AG08396 (cell line): ENCODE data around the gene C10orf105.

Experiments used
- DNase-seq: peaks from one replicate; pipeline ENCODE4 v3.0.0; 2012; ENCODE audit warnings: low spot score, mixed read lengths

Gene C10orf105

DNA sequence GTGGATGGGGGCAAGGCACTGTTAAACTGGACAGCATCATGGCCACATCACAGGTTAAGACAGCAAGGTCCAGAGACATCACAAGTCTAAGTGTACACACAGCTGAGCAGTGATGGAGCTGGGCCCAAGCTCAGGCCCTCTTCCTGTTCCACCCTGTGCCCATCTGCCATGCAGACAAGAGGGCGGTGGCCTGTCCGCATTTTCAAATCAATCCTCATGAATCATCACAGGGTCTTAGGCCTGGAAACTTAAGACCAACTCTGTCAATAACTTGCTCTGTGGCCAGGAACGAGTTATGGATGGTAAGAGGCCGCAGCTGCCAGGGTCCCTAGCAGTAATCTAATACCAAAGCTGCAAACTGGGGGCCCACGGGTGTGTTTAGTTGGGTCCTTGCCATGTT lies 3.2 kb downstream of the C10orf105 start:
- DNase-seq = no peak

DNA sequence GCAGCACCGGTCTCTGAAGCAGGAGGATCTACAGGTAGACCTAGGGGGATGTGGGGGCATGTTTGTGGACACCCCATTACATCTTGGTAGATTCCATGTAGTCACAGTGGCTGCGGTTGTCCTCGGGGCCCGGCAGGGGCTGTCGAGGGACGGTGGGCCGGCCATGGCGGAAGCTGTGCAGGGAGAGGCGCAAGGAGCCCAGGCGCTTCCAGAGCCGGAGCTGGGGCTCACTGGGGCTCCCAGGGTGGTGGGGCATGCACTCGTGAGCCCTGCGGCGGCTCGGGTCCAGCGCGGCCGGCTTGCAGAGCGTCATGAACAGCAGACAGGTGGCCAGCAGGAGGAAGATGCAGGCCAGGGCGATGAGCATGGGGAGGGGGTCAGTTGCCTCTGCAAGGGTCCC lies 3.7 kb downstream of the C10orf105 start:
- DNase-seq = no peak

DNA sequence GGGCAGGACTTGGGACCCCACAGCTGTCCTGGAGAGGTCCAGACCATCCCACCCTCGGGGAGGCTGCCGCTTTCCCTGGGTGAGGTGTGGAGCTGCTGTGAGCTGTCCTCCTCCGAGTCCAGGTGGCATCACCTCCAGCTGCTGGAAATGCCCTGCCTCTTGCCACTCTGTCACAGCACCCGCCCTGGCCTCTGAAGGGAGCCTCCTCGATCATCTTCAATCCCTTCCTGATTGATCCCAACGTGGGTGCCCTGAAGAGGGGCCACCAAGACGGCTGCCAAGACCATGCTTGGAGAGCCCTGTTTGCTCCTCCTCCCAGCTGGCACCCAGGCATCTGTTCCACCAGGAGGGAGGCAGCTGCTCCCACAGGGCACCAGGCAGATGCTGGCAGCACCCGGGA lies 4.6 kb downstream of the C10orf105 start:
- no peak for DNase-seq

DNA sequence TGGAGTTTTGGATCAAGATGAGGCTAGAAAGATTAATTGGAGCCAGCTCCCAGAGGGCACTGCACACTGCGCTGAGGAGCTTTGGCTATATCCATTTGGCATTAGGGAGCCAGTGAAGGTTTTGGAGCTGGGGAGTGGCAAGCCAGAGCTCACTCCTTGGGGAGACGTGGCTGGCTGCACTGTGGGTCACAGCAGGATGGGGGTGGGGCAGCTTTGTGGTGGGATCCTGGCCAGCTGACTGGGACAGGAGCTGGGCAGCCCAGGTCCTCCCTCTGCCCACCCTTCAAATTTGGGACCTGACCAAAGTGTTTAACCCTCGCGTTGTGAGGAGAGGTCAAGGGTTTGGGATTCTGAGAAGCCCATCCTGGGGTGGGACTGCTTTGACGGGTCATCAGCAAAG lies 5.0 kb downstream of the C10orf105 start:
- DNase-seq = no peak

DNA sequence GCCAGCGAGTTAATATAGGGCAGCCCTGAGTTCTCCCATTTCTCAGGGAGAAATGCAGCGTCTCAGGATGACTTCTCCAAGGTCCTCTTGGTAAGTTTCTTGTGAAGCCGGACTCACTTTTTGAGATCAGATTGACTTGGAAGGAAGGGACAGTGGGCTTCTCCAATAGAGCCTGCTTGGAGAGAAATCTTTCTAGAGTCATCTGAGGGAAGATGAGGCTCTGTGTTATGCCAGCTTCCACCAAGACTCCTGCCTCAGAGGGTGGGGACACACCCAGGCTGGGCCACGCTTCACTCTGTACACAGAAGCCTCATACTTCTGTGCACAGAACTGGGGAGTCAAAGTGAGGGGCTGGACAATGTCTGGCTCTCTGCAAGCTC lies 5.6 kb downstream of the C10orf105 start:
- DNase-seq = no peak

DNA sequence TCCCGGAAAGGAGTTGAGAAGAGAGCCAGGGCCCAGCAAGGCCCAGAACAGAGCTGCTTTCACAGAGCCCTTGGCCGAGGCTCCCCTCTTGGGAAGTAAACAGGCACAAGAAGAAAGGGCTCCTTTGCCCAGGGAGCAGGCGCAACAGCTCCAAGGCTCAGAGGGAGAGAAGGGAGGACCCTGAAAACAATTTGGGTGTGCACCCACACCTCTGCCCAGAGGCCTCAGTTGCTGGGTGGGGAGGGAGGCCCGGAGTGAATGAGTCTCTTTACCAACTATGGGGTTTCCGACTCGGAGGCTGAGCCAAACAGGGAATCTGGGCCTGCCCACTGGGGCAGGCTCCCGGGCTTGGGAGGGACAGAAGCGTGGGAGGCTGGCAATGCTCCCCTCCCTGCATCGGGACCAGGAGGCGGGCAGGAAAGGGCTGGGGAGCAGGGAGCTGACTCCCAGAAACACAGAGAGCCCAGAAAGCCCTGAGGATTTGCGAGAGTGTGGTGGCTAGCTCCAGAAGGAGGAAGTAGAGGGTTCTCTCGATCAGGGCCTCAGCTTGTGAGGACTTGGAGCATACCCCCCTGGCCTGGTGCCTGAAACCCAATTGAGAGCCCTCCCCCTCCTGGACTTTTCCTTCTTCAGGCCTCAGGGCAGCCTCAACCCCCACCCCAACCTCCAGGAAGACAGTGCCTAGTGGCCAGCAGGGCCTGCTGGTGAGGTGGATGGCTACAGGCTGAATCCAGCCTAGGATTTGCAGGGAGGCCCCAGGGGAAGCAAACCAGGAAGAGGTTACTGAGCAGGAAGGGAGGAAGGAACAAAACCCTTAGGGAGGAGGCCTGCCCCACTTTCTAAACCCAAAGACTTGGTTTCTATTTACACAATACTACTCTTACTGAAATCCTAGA lies 6.2 kb downstream of the C10orf105 start:
- DNase-seq = peak; percentile 94

DNA sequence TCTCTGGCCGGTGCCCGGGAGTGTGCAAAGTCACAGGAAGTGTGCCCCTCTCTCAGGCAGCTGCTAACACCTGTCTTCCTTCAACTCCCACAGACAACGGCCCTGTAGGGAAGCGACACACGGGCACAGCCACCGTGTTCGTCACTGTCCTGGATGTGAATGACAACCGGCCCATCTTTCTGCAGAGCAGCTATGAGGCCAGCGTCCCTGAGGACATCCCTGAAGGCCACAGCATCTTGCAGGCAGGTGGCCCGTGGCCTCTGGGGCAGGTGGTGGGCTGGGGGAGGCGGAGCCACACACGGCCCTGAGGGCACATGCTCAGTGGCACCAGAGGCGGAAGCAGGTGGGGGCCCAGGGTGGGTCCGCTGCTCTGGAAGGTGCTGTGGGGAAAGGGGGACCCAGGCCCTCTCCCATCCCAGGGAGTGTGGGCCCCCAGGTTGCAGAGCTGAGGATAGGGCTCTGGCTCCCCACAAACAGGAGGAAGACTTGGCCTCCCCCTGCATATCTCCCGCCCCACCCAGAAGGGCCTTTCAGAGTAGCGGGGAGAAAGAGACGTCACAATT lies 6.9 kb downstream of the C10orf105 start:
- DNase-seq = no peak

DNA sequence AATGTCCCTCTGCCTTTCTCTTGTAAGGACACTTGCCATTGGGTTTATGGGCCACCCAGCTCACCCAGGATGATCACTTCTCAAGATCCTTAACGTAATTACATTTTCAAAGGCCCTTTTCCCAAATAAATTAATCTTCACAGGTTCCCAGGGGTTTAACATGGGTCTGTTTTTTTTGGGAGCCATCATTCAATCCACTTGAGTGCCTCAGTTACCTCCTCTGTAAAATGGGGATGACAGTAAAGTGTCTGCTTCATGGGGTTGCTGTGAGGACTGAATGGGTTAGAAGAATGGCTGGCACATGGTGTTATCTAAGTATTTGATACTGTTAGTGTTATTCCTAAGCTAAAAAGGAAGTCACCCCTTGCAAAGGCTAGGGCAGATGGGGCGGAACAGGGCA lies 7.4 kb downstream of the C10orf105 start:
- no peak for DNase-seq

DNA sequence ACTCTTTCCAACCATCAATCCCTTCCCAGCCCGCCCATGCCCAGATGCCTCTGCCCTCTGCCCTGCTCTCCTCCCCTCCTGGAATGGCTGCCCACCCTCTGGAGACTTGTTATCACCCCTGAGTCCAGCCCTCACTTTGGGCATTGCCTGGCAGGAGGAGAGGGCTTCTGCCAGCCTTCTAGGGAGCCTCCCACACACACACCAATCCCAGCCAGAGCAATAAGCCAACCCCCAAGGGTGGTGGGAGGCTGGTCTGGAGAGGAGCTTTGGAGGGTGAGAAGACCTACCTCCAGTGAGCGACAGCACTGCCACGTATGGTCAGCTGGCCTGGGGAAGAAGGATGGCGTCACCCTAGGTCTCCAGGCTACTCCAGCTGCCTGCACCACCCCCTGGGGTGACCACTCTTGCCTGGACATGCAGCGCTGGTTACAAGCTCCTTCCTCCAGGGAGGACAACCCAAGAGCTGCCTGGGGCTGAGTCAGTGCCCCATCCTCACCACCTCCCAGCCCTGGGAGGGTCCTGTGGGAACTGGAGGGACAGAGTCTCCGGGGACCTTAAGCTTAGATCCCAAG lies 8.4 kb downstream of the C10orf105 start:
- no peak for DNase-seq

DNA sequence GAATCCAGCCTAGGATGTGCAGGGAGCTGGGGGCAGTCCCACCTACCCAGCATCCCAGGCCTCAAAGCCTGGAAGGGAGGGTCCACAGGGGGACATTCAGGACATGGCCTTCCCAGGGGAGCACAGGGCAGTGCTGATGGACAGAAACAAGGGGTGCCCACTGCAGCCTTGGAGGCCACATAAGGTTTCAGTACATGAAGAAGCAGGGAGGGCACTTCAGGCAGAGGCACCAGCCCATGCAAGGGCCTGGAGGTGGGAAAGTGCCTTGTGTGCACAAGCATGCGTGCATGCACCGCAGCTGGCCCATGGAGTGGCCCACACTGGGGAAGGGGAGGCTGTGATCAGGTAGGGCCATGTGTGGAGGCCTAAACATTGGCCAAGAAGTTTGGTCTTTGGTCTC lies 9.1 kb downstream of the C10orf105 start:
- no peak for DNase-seq

DNA sequence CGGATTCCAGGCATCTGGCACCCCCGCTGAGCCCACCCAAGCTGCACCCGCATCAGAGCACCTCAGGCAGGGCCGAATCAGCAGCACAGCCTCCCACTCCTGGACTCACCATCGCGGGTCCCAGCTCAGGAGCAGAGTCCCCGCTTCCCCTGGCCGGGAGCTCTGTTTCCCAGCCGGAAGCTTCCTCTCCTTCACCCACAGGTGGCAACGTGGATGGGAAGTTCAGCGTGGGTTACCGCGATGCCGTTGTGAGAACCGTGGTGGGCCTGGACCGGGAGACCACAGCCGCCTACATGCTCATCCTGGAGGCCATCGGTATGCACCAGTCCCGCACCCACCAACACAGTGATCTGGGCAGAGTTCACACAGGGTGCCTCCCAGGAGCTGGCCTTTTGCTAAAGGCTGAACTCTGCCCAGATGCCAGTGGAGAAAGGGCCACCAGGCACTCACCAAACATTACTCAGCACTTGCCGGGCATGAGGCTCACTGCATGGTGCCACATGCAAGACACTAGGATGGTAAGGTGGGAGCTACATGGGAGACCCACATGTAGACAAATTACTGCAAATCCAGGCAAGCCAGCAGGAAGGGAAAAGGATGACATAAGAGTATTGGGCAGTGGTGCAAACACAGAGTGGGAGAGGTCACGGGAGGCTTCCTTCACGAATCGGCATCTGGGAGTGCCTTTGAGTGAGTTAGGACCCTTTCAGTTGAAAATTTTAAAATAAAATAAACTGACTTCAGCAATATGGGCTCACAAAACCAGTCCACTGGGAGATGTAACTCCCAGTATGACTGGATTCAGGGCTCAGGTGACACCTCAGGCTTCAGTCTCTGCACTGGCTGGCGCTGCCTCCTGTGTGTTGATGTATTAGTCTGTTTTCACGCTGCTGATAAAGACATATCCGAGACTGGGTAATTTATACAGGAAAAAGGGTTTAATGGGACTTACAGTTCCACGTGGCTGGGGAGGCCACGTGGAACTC lies 10.4 kb downstream of the C10orf105 start:
- no peak for DNase-seq

DNA sequence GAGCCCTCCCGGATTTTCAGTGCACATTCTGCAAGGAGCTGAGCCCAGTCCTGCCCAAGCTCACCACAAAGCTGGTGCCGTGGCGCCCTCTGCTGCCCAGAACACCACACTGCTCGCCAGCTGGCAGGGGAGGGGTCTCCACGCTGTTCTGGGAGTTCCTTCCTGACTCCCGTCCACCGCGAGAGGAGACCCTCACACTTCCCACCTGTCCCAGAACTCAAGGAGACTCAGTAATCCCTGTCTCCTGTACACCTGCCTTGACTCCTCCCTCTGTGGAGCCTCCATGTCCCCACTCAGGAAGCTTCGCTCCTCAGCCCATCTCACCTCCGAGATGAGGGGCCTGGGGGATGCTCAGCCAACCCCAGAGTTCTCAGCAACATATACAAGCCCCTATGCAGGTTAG lies 11.3 kb downstream of the C10orf105 start:
- DNase-seq = peak; percentile 72

DNA sequence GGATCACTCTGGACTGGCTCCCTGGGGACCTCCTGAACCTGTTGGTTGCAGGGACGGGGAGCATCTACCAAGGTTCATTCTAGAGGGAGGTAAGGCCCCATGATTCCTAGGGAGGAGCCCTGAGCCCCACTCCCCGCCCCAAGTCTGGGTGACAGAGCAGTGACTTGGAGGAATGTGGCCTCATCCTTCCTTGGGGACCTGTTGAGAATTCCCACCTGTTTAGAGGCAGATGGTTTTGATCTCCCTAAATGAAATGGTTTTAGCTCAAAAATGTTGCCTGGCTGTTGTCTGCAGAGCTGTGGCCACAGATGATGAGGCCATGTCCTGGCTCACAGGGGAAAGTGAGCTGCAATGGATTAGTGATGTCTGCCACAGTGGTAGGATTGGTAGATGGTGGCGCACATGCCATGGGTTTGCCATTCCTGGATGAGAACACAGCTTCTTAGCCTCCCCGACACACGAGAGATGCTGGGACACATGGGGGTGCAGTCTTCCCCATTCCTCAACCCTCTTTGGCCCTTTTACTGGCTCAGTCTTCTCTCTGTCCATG lies 12.3 kb downstream of the C10orf105 start:
- no peak for DNase-seq

DNA sequence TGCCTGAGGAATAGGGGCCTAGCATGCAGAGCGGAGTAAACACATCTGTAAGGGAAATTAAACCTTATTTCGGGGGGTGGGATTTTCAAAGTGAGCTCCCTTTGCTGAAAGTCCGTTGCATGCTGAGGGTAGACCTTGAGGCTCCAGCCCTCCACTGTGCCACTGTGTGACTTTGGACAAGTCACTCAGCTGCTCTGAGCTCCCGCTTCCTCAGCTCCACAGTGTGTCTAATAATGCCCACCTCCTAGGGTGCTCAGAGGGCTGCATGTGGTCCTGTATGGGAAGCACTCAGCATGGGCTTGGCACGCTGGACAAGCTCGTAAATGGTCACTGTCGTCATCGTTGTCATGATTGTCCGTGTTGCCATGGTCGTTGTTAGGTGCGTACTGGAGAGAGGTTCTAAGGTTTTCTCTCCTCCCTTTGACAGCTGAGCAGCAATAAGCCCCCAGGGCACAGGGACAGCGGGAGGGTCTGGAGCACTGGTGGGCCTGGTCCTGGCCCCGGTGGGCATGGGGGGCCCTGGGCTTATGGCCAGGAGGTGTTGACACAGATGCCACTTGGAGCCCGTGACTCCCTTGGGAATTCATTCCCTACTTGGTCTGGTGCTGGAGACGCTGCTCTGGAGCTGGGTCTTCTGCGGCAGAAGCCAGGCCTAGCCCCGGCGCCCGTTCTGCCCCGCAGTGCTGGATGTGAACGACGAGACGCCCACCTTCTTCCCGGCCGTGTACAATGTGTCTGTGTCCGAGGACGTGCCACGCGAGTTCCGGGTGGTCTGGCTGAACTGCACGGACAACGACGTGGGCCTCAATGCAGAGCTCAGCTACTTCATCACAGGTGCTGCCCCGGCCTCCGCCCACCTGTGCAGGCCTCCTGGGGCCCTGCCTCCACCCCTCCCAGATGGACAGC lies 13.1 kb downstream of the C10orf105 start:
- no peak for DNase-seq

DNA sequence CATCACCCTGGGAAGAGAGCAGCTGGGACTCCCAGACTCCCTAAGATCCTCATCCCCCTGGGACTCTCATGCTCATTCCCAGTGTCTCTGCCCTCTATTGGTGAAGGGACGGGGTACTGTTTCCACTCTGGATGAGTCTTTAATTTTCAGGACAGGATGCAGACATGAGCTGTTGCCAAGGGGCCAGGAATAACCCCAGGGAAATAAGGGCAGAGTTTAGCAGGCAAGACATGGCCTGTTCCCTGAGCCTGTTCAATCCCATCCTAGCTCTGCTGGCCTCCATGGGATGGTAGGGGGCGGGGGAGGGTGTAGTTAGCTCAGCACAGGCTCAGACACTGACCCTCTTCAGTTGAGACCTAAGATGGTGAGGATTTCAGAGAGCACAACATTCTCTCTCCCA lies 14.0 kb downstream of the C10orf105 start:
- no peak for DNase-seq

DNA sequence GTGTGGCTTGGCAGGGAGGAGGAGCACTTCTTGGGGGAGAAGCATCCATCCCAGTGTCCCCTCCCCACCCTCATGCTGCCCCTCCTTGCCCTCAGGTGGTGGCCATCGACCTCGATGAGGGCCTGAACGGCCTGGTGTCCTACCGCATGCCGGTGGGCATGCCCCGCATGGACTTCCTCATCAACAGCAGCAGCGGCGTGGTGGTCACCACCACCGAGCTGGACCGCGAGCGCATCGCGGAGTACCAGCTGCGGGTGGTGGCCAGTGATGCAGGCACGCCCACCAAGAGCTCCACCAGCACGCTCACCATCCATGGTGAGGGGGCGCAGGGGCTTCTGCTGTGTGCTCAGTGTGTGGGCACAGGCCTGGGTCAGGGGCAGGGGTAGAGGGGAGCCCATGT lies 14.8 kb downstream of the C10orf105 start:
- no peak for DNase-seq

DNA sequence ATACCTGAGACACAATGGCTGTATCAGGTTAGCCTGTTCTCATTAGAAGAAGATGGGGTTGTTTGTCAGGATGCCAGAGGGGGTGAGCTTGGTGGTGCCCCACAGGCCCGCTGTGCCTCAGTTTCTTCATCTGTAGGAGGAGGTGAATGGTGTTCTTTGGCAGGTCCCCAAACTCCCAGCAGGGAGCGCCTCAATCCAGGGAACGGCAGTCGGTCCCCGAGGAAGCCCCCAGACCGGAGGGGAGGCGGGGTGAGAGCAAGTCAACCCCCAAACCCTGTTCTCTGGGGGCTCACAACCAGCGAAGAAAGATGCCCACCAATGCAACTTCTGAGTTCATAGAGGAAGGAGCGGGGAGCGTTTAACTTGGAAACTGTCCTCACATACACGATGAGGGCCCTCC lies 16.0 kb downstream of the C10orf105 start:
- no peak for DNase-seq

DNA sequence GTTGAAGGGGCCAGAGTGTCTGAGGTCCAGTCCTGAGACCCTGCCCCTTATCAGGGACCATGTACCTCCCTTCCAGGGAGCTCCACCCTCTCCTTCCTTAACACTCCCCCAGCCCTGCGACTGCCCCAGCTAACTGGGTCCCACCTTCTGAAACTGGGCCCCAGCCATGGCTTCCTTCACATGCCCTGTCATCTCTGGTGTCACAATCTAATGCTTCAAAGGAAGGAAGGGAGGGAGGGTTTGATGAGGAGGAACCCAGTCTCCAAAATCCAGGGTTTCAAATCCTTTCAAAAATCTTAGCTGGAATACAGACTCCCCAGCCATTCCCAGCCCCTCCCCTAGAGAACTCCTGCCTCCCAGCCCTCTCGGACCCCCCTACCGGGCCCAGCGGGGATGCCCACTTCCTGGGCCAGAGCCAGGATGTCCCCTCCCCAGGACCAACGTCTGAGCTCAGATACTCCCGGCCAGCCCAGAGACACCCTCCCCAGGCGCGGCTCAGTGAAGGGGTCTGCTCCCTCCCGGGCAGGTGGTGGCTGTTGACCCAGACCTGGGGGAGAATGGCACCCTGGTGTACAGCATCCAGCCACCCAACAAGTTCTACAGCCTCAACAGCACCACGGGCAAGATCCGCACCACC lies 18.0 kb downstream of the C10orf105 start:
- no peak for DNase-seq

DNA sequence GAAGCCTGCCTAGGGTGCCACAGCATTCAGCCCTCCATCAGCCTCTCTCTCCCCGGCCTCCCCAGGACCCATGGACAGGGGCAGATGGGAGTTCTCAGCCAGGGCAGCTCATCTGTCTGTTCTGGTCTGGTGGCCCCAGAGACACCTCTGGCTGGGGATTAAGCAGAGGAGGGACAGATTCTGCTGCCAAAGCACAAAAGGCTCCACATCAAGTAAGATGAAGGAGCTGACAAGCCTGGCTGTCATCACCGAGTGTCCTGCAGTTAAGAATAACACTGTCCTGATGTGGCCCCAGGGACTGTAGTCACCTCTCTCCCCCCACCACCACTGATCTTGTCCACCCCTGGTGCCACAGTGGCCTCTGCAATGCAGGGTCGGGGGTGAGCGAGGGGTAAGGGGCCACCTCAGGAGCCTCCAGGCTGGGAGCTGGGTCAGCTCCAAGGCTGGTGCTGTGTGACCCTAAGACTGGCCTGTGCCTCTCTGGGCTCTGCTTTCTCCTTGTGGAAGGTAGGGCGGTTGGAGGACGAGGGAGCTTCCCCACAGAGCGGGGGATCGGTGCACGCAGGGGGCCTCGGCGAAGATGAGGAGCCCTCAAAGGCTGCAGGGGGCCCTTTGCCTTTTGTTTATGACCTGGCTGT lies 18.7 kb downstream of the C10orf105 start:
- no peak for DNase-seq

DNA sequence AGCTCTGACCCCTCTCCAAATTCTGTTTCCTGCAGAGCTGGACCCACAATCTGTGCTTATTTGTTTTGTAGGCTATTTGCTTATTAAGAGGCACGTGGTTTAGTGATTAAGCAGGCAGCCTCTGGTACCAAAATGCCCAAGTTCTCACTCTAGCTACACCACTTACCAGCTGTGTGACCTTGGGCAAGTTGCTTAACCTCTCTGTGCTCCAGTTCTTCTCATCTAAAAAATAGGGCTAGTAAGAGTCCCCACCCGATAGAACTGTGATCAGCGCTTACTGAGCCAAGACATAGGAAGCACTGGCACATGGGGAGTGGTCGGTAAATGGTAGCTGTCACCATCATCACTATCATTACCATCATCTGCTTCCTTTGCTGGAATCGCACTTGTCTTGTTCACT lies 20.8 kb downstream of the C10orf105 start:
- no peak for DNase-seq
